ENCODE measurements around the gene CRIM1. TPM values are rescaled to one million over a fixed set of nuclear protein-coding genes. Genes with fewer than 3 reads are reported as not detected.

Gene CRIM1
- total and polyA plus RNA-seq, 2 experiments from 2014 or later = 10.5 to 36.4 TPM

DNA sequence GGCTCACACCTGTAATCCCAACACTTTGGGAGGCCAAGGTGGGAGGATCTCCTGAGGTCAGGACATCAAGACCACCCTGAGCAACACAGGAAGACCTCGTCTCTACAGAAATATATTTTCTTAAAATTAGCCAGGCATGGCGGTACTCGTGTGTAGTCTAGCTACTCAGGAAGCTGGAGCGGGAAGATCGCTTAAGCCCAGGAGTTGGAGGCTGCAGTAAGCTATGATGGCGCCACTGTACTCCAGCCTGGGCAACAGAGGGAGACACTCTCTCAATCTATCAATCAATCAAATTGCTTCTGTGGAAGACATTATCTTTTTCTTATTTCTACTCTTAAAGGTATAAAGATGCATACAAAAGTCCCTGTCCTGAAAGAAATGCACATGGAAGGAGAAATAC, 231.1 kb downstream of the CRIM1 start:
- Histone ChIP-seq H3K4me3 (no peak overlapping the region), H3K4me1 (ENCODE audit: insufficient read depth) (no peaks in the 10 kb centered on the region), H3K79me2 (replicated peaks; ENCODE audit: insufficient read depth) (peaks cover 26% of the 10 kb centered on the region), H4K20me1 (replicated peaks; ENCODE audit: insufficient read depth) (peaks cover 14% of the 10 kb centered on the region), H3K4me2 (no peak overlapping the region), H3K27ac (ENCODE audit: low read depth) (no peak overlapping the region), H2AFZ (no peak overlapping the region), H3K9me2 (ENCODE audit: insufficient read depth) (no peaks in the 10 kb centered on the region), H3K36me3 (ENCODE audit: insufficient read depth) (peaks cover 17% of the 10 kb centered on the region; the same call in 1 of the 2 replicates), H3K27me3 (ENCODE audit: insufficient read depth) (no peaks in the 10 kb centered on the region), H3F3A (replicated peaks; ENCODE audit: low read depth) (no peaks in the 10 kb centered on the region)
- ATAC-seq = no peak
- H3K27ac Mint-ChIP-seq = no peak overlapping the region
- H3K4me3 Mint-ChIP-seq = no peak overlapping the region
- no peak for DNase-seq (ENCODE audit: low spot score)
- no peaks in the 10 kb centered on the region for H3K9me3 Mint-ChIP-seq
- H3K27me3 Mint-ChIP-seq (ENCODE audit: insufficient read depth, low read depth, poor library complexity) = no peaks in the 10 kb centered on the region
- TF ChIP-seq, protein P1, sequence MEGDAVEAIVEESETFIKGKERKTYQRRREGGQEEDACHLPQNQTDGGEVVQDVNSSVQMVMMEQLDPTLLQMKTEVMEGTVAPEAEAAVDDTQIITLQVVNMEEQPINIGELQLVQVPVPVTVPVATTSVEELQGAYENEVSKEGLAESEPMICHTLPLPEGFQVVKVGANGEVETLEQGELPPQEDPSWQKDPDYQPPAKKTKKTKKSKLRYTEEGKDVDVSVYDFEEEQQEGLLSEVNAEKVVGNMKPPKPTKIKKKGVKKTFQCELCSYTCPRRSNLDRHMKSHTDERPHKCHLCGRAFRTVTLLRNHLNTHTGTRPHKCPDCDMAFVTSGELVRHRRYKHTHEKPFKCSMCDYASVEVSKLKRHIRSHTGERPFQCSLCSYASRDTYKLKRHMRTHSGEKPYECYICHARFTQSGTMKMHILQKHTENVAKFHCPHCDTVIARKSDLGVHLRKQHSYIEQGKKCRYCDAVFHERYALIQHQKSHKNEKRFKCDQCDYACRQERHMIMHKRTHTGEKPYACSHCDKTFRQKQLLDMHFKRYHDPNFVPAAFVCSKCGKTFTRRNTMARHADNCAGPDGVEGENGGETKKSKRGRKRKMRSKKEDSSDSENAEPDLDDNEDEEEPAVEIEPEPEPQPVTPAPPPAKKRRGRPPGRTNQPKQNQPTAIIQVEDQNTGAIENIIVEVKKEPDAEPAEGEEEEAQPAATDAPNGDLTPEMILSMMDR (conservative IDR thresholded peaks at IDR 0.05; ENCODE audit: low read depth in 2 of 2) = peak in 1 of 2 experiments; percentile 19; a peak in 2 of 4 replicates
- TF ChIP-seq, protein P2, sequence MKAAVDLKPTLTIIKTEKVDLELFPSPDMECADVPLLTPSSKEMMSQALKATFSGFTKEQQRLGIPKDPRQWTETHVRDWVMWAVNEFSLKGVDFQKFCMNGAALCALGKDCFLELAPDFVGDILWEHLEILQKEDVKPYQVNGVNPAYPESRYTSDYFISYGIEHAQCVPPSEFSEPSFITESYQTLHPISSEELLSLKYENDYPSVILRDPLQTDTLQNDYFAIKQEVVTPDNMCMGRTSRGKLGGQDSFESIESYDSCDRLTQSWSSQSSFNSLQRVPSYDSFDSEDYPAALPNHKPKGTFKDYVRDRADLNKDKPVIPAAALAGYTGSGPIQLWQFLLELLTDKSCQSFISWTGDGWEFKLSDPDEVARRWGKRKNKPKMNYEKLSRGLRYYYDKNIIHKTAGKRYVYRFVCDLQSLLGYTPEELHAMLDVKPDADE (IDR thresholded peaks at IDR 0.05) = no peak
- TF ChIP-seq ZNF114 (CRISPR knock-in tag; IDR thresholded peaks at IDR 0.05) (no peak), STAT1 (IDR thresholded peaks at IDR 0.05; ENCODE audit: unreplicated experiment) (no peak), JUNB (IDR thresholded peaks at IDR 0.05; ENCODE audit: unreplicated experiment) (no peak), EZH2phosphoT487 (IDR thresholded peaks at IDR 0.05; ENCODE audit: unreplicated experiment) (no peak), POLR2AphosphoS5 (IDR thresholded peaks at IDR 0.05; ENCODE audit: low read depth) (no peak)
- H3K4me1 Mint-ChIP-seq = no peaks in the 10 kb centered on the region
- peaks cover 20% of the 10 kb centered on the region for H3K36me3 Mint-ChIP-seq (ENCODE audit: low read depth)

DNA sequence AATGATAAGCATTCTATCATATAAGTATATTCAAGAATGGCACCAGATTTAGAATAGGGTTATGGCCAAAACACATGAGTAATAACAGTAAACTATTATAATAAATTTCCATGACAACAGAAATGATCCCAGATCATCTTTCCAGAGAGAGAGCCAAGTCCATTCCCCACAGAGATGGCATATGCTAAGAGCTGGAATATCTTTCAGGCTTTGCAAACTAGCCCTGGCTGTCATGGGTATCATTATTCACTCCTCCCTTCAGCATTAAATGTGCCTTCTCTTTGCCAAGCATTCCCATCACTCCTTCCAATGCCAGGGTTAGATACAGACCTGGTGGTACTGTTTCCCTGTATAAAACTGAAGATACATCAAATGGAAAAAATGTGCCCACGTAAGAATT, 231.5 kb downstream of the CRIM1 start:
- Histone ChIP-seq H4K20me1 (replicated peaks; ENCODE audit: insufficient read depth) (peaks cover 18% of the 10 kb centered on the region), H3K36me3 (ENCODE audit: insufficient read depth) (peaks cover 17% of the 10 kb centered on the region; the same call in 1 of the 2 replicates), H3K9me2 (ENCODE audit: insufficient read depth) (no peaks in the 10 kb centered on the region), H3K27ac (ENCODE audit: low read depth) (no peak overlapping the region), H3K4me3 (no peak overlapping the region), H3K4me1 (ENCODE audit: insufficient read depth) (no peaks in the 10 kb centered on the region), H2AFZ (no peak overlapping the region), H3K27me3 (ENCODE audit: insufficient read depth) (no peaks in the 10 kb centered on the region), H3K4me2 (no peak overlapping the region), H3F3A (replicated peaks; ENCODE audit: low read depth) (no peaks in the 10 kb centered on the region), H3K79me2 (replicated peaks; ENCODE audit: insufficient read depth) (peaks cover 30% of the 10 kb centered on the region)
- no peak overlapping the region for H3K27ac Mint-ChIP-seq
- H3K9me3 Mint-ChIP-seq = no peaks in the 10 kb centered on the region
- no peak overlapping the region for H3K4me3 Mint-ChIP-seq
- DNase-seq (ENCODE audit: low spot score) = no peak
- H3K27me3 Mint-ChIP-seq (ENCODE audit: insufficient read depth, low read depth, poor library complexity) = no peaks in the 10 kb centered on the region
- H3K36me3 Mint-ChIP-seq (ENCODE audit: low read depth) = peaks cover 20% of the 10 kb centered on the region
- no peak for ATAC-seq
- H3K4me1 Mint-ChIP-seq = no peaks in the 10 kb centered on the region
- TF ChIP-seq, protein P3, sequence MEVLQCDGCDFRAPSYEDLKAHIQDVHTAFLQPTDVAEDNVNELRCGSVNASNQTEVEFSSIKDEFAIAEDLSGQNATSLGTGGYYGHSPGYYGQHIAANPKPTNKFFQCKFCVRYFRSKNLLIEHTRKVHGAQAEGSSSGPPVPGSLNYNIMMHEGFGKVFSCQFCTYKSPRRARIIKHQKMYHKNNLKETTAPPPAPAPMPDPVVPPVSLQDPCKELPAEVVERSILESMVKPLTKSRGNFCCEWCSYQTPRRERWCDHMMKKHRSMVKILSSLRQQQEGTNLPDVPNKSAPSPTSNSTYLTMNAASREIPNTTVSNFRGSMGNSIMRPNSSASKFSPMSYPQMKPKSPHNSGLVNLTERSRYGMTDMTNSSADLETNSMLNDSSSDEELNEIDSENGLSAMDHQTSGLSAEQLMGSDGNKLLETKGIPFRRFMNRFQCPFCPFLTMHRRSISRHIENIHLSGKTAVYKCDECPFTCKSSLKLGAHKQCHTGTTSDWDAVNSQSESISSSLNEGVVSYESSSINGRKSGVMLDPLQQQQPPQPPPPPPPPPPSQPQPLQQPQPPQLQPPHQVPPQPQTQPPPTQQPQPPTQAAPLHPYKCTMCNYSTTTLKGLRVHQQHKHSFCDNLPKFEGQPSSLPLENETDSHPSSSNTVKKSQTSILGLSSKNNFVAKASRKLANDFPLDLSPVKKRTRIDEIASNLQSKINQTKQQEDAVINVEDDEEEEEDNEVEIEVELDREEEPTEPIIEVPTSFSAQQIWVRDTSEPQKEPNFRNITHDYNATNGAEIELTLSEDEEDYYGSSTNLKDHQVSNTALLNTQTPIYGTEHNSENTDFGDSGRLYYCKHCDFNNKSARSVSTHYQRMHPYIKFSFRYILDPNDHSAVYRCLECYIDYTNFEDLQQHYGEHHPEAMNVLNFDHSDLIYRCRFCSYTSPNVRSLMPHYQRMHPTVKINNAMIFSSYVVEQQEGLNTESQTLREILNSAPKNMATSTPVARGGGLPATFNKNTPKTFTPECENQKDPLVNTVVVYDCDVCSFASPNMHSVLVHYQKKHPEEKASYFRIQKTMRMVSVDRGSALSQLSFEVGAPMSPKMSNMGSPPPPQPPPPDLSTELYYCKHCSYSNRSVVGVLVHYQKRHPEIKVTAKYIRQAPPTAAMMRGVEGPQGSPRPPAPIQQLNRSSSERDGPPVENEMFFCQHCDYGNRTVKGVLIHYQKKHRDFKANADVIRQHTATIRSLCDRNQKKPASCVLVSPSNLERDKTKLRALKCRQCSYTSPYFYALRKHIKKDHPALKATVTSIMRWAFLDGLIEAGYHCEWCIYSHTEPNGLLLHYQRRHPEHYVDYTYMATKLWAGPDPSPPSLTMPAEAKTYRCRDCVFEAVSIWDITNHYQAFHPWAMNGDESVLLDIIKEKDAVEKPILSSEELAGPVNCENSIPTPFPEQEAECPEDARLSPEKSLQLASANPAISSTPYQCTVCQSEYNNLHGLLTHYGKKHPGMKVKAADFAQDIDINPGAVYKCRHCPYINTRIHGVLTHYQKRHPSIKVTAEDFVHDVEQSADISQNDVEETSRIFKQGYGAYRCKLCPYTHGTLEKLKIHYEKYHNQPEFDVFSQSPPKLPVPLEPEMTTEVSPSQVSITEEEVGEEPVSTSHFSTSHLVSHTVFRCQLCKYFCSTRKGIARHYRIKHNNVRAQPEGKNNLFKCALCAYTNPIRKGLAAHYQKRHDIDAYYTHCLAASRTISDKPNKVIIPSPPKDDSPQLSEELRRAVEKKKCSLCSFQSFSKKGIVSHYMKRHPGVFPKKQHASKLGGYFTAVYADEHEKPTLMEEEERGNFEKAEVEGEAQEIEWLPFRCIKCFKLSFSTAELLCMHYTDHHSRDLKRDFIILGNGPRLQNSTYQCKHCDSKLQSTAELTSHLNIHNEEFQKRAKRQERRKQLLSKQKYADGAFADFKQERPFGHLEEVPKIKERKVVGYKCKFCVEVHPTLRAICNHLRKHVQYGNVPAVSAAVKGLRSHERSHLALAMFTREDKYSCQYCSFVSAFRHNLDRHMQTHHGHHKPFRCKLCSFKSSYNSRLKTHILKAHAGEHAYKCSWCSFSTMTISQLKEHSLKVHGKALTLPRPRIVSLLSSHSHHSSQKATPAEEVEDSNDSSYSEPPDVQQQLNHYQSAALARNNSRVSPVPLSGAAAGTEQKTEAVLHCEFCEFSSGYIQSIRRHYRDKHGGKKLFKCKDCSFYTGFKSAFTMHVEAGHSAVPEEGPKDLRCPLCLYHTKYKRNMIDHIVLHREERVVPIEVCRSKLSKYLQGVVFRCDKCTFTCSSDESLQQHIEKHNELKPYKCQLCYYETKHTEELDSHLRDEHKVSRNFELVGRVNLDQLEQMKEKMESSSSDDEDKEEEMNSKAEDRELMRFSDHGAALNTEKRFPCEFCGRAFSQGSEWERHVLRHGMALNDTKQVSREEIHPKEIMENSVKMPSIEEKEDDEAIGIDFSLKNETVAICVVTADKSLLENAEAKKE (CRISPR knock-in tag; IDR thresholded peaks at IDR 0.05) = no peak
- TF ChIP-seq ZNF114 (CRISPR knock-in tag; IDR thresholded peaks at IDR 0.05) (no peak), NANOG (IDR thresholded peaks at IDR 0.05; ENCODE audit: borderline replicate concordance) (no peak), EZH2 (IDR thresholded peaks at IDR 0.05; ENCODE audit: low read depth, unreplicated experiment) (no peak), STAT1 (IDR thresholded peaks at IDR 0.05; ENCODE audit: unreplicated experiment) (no peak), ZNF331 (CRISPR knock-in tag; IDR thresholded peaks at IDR 0.05; ENCODE audit: low read depth) (no peak), JUNB (IDR thresholded peaks at IDR 0.05; ENCODE audit: unreplicated experiment) (no peak)
- TF ChIP-seq, protein P2 (IDR thresholded peaks at IDR 0.05) = no peak
